Measurements from ENCODE around the gene WDPCP.
"Not testable (repeated sequence)": the region's sequence is repeated elsewhere in the genome, so short reads cannot be mapped to it uniquely, and the experiment has no call there.

The WDPCP gene

DNA sequence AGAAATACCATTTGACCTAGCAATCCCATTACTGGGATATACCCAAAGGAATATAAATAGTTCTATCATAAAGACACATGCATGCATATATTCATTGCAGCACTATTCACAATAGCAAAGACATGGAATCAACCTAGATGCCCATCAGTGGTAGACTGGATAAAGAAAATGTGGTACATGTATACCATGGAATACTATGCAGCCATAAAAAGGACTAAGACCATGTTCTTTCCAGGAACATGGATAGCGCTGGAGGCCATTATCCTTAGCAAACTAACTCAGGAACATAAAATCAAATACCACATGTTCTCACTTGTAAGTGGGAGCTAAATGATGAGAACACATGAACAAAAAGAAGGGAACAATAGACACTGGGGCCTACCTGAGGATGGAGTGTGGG, 119.0 kb downstream of the WDPCP start:
- DNase-seq (ENCODE audit: low read depth in 1 of 2, low spot score in 1 of 2), result not testable (repeated sequence)

DNA sequence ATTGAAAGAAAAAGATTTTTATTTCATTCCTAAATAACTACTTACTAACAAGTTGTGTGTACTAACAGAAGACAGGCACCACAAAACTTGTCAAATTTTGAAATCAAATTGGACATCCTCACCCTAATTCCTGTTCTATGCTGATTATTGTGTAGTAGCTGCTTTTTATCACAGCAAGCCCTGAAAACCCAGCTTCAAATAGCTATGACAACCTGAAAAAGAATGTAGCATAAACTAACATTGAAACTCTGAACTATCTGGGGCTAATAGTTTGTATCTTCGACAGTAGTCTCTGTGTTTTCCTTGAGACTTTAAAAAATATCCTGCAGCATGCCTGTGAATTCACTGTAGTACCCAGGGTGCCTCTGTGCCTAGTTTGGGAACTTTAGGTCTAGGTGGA, 122.6 kb downstream of the WDPCP start:
- DNase-seq (ENCODE audit: low read depth in 1 of 2, low spot score in 1 of 2), result no peak

DNA sequence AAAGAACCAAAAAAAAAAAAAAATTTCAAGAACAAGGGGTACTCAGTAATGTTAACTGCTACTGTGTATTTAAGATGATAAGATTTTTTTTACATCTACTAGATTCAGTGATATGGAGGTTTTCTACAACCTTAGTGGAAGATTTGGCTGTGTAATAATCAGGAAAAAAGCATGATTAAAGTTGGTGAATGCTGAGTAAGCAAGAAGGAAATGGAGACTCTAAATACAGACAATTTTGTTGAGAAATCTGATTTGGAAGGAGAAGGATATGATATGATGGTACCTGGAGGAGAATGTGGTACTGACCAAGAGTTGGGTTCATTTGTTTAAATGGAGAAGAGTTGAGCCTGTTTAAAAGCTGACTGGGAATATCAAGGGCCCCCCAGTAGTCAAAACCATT, 125.1 kb downstream of the WDPCP start:
- DNase-seq (ENCODE audit: low read depth in 1 of 2, low spot score in 1 of 2), result no peak

GRCh38 chr2:63446658-63447057, 141.6 kb downstream of the WDPCP start:
- no peak for DNase-seq (ENCODE audit: low read depth in 1 of 2, low spot score in 1 of 2)

- no peak for DNase-seq (ENCODE audit: low read depth in 1 of 2, low spot score in 1 of 2)
Measured at GRCh38 chr2:63444565-63445288, 143.6 kb downstream of the WDPCP start.

- DNase-seq (ENCODE audit: low read depth in 1 of 2, low spot score in 1 of 2), result no peak
Measured at GRCh38 chr2:63440612-63441011, 147.7 kb downstream of the WDPCP start.

DNA sequence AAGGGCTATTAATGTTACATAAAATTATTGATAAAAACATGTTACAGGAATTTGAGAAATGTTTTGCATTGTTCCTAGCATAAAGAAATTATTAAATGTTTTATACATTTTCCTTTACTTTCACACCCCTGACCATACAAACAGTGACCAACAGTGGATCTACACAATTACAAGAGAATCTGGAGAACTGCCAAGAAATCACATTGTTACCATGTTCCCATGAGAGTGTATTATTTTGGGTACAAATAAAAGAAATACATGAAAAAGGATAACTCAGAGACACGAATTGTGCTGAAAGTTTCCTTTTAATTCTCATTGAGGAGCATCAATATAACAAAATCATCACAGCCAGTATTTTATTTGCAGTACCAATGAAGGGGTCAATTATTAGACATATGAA, 150.1 kb downstream of the WDPCP start:
- DNase-seq (ENCODE audit: low read depth in 1 of 2, low spot score in 1 of 2), result no peak

- no peak for DNase-seq (ENCODE audit: low read depth in 1 of 2, low spot score in 1 of 2)
Measured at GRCh38 chr2:63436488-63436887, 151.8 kb downstream of the WDPCP start.

DNA sequence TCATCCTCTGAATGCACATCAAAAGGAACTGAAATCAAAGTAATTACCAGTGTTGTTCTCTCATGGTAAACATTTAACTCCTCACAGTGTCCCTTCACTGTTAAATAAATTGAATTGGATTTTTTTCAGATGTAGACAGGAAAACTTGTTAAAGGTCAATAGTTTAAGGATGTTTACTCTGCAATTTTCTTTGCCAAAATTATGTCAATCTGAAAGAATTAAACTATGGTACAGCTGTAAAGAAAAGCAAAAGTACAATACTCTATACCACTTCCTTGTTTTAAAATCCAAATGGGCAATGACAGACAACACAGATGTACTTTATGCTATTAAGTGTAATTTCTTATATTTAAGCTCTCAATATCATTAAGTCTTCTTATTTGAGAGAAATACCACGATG, 153.2 kb downstream of the WDPCP start:
- no peak for DNase-seq (ENCODE audit: low read depth in 1 of 2, low spot score in 1 of 2)

DNA sequence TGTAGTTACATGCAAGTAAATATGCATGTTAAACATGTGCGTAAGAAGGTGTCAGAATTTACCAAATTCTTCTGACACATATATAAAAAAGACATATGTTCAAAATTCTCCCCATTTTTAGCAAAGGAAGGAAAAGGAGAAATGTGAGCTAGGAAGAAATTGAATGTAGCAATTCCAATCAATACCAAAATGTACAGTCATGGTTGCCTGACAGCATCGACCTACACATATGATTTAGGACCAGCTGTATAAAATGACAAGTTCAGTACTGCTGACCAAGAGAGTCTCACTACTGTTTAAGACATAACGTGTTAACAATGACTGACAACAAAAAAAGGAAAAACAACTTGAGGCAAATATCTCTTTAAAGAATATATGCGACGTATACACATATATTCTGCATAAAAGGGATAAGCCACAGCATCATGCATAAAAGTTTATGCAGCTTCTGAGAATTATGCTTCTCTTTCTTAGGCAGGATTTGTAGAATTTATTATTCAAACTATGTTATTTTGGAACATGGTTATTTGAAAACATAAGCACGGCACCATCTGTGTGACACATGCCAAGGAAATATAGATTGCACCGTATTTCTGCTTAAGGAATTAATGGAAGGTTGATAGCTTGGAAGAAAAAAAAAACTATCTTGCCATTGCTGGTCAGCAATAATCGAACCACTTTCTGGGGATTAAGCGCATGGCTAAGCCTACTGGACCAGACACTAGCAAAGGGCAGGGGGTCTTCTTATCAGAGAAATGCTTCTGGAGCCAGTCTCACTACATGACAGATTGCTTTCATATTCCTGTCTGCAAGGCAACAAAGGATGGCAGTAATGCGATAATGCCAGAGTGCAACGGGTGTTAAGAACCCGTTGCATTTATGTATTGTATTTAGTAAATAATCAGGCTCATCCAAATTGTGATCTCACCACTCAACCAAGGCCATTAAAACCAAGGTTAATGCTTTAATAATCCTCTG, 154.0 kb downstream of the WDPCP start:
- DNase-seq (ENCODE audit: low read depth in 1 of 2, low spot score in 1 of 2), result no peak

GRCh38 chr2:63432373-63432772, 155.9 kb downstream of the WDPCP start:
- no peak for DNase-seq (ENCODE audit: low read depth in 1 of 2, low spot score in 1 of 2)

- no peak for DNase-seq (ENCODE audit: low read depth in 1 of 2, low spot score in 1 of 2)
Measured at GRCh38 chr2:63425606-63426005, 162.7 kb downstream of the WDPCP start.

DNA sequence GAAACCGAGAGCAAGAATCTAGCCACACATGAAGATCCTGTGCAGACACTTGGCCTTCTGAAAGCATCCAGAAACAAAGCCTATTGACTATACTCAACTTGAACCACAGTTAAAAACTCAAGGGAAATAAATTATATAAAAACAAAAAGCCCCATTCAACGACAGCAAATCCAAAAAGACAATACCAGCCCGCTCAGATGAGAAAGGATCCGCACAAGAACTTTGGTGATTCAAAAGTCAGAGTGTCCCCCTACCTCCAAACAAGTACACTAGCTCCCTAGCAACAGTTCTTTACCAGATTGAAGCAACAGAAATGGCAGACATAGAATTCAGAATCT, 163.2 kb downstream of the WDPCP start:
- no peak for DNase-seq (ENCODE audit: low read depth in 1 of 2, low spot score in 1 of 2)

GRCh38 chr2:63424329-63425078, 163.8 kb downstream of the WDPCP start:
- no peak for DNase-seq (ENCODE audit: low read depth in 1 of 2, low spot score in 1 of 2)

GRCh38 chr2:63422556-63422955, 165.7 kb downstream of the WDPCP start:
- DNase-seq (ENCODE audit: low read depth in 1 of 2, low spot score in 1 of 2), result no peak

GRCh38 chr2:63408530-63408929, 179.7 kb downstream of the WDPCP start:
- no peak for DNase-seq (ENCODE audit: low read depth in 1 of 2, low spot score in 1 of 2)

DNA sequence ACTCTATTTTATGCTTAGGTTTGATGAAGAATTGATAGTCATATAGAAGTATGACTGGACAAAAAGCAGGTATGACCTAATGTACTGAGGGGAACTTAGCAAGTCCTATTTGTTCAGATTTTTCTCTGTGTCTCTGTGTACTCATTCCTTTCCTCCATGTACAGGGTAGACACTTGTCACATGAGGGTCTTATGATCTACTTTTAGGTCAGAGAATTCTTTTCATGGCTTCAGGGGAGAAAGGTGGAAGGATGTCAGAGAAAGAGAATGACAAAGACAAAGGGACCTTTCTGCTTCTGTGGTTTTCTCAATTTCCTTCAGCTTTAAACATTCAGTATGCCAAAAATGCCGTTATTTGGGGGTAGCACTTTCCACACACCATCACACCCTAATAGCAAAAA, 181.6 kb downstream of the WDPCP start:
- no peak for DNase-seq (ENCODE audit: low read depth in 1 of 2, low spot score in 1 of 2)

- DNase-seq (ENCODE audit: low read depth in 1 of 2, low spot score in 1 of 2), result no peak
Measured at GRCh38 chr2:63403820-63404219, 184.5 kb downstream of the WDPCP start.

- DNase-seq (ENCODE audit: low read depth in 1 of 2, low spot score in 1 of 2), result not testable (repeated sequence)
Measured at GRCh38 chr2:63402889-63403288, 185.4 kb downstream of the WDPCP start.

DNA sequence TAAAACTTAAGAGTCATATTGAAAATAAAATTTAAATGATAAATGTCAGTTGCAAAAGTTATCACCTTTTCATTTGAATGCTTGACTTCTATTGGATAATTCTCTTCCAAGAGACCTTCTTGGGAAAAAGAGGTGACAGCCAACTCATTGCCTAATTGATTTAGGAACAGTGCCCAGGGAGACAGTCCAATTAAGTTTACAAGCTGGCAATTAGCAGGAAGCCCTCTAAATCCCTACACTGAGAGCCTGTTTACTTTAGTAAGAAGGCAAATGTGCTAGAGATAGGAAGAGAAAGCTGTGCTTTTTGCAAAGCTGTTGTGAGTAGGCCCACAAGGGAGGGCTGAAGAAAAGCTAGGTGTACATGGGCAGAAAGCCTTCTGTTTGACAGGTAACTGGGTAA, 189.1 kb downstream of the WDPCP start:
- DNase-seq (ENCODE audit: low read depth in 1 of 2, low spot score in 1 of 2), result no peak

DNA sequence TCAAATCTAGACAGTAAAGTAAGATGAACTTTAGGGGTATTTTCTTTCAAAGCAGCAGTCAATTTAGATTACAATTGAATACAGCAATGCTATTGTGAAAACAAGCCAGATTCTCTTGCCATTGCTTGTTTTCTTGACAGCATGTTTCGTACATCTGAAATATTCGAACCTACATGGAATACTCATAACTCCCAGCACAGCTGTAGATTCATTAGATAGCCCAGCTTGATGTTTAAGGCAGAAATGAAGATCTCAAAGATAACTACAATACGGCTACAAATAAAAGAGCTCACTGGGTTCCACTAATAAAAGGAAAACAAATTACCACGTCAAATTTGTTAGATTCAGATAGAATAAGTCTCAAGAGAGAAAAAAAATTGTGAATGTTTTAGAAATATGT, 208.8 kb downstream of the WDPCP start:
- no peak for DNase-seq (ENCODE audit: low read depth in 1 of 2, low spot score in 1 of 2)

- DNase-seq (ENCODE audit: low read depth in 1 of 2, low spot score in 1 of 2), result no peak
Measured at GRCh38 chr2:63378589-63378988, 209.7 kb downstream of the WDPCP start.

Data from activated T-helper 1 cell treated with anti-CD3 and anti-CD28 coated beads, Interleukin-2, amount 50 U/mL, for 16 hours (primary cell).